Left renal pelvis (tissue), 4 donors: ENCODE data around the gene GLS. TPM values are rescaled to one million over a fixed set of nuclear protein-coding genes. Genes with fewer than 3 reads are reported as not detected.
"Not testable (repeated sequence)": the region's sequence is repeated elsewhere in the genome, so short reads cannot be mapped to it uniquely, and the experiment has no call there.

ENCODE experiments used
- DNase-seq, 4 donors: peaks; one replicate each; pipeline ENCODE4 v3.0.0-alpha.2; 2013; ENCODE audit warnings: low read depth in 4 of 4, low spot score in 3 of 4
- polyA plus RNA-seq, 4 donors: library from polyadenylated mRNA; unstranded; fragments of 120-200 nt; gene quantifications; one replicate each; pipeline ENCODE4 v1.2.1, GENCODE V29; 2013; ENCODE audit not compliant: insufficient read length in 4 of 4

Gene GLS
- polyA plus RNA-seq, 4 donors, result 82.9 to 313 (median 257) TPM

DNA sequence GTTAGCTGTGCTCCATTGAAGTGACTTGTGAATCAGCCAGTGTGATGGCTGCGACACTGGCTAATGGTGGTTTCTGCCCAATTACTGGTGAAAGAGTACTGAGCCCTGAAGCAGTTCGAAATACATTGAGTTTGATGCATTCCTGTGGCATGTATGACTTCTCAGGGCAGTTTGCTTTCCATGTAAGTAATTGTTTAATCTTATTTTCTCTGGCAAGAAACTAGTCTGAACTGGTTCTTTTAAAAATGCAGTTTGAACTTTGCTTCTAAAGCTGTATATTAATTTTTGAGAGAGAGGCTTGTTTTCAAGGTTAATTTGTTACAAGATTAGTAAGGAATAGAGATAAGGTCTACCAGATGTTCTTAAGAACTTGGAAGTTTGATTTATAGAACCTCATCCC lies 46.7 kb downstream of the GLS start:
- no peak for DNase-seq

GRCh38 chr2:190929919-190930318 lies 49.3 kb downstream of the GLS start:
- no peak for DNase-seq

- no peak for DNase-seq
These were observed 49.8 kb downstream of the GLS start for GRCh38 chr2:190930411-190930810.

GRCh38 chr2:190932514-190932913 lies 51.9 kb downstream of the GLS start:
- no peak for DNase-seq

DNA sequence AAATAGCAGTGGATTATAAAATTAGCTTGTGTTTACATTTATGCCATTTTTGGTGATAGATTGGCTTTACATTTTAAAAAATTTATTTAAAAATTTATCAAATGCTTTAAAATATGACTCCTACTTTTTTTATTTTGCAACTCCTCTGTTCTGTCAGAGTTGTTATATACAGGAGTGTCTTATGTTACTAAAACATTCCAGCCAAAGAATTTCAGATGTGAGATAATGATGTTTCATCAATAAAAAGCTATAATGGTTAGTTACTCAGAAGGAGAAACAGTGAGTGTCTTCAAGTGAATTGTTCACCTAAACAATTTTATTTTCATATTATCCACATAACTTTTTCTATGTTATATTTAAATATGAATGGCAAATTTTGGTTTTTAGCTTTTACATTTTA lies 52.7 kb downstream of the GLS start:
- no peak for DNase-seq

- no peak for DNase-seq
These were observed 54.4 kb downstream of the GLS start for GRCh38 chr2:190935054-190935453.

DNA sequence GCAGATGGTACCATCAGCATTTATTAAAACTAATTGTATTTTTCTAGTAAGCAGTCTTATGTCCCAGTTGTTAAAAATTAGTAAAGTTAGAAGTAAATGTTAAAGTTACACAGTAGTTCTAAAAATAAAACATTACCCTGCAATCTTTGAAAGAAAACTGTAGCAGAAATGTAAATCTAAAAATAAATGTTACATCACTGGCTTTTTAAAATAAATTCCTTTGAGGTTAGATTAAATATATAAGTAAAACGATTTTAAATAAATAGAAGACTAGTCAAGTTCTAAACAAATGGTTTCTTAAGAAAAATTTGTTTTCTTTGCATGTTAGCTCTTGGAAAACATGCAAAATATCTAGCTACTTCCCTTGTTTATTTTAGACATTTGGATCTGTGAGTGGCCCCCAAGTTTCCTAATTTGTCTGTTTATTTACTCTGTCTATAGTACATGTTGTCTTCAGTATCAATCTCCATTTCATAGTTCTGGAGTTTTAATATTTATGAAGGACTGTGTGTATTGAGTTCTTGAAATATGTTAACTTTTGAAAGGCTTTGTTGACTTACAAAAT lies 58.2 kb downstream of the GLS start:
- no peak for DNase-seq

DNA sequence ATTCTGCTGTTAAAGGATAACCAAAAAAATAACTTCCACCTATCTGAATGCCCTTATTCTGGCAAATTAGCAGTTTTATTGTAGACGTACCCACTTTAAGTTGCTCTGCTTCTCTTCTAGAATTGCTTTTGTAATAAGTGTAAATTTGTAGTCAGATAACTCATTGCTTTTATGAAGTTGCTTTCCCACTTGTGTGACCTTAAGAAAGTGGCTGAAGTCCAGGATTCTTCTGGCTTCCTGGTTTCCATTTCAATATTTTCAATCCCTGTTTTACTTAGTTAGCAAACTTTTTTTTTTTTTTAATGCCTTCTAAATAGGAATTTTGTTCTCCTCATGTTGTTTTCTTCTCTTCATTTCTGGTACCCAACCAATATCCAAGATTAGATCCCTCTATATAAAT lies 59.8 kb downstream of the GLS start:
- DNase-seq, result no peak

DNA sequence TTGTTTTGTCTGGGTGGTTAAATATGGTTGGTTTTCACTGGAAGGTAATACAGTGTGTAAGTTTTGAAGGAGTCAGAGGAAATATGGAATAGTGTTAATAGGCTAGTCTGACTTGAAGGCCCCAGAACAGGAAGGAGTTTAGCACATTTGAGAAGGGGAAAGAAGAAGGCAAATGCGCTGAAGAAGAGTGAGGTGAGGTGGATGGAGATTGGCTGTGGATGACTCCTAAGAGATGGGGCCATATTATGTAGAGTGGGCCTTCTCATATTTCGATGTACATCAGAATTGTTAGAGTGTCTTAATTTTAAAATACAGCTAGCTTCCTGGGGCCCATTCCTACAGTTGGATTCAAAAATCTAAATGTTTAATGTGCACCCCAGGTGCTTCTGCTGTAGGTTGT lies 61.0 kb downstream of the GLS start:
- no peak for DNase-seq

DNA sequence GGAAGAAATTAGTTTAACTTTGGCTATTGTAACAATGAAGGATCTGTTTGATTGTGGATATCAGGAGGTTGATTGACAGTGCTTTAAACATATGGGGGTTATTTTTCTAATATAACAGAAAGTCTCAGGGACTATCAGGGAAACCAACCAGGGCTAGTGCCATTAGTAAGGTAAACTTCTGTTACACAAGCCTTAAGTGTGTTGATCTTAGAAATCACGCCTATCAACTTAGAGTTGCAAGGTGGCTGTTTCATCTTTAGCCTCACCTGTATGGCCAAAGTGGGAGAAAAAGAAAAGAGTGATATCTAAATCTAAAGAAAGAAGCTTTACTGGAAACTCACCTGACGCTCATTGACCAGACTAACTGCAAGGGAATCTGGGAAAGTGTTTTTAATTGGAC lies 62.1 kb downstream of the GLS start:
- no peak for DNase-seq

- DNase-seq, result no peak
These were observed 63.1 kb downstream of the GLS start for GRCh38 chr2:190943706-190944105.

GRCh38 chr2:190947141-190947540 lies 66.5 kb downstream of the GLS start:
- DNase-seq, result no peak

- no peak for DNase-seq
These were observed 67.2 kb downstream of the GLS start for GRCh38 chr2:190947711-190948251.

DNA sequence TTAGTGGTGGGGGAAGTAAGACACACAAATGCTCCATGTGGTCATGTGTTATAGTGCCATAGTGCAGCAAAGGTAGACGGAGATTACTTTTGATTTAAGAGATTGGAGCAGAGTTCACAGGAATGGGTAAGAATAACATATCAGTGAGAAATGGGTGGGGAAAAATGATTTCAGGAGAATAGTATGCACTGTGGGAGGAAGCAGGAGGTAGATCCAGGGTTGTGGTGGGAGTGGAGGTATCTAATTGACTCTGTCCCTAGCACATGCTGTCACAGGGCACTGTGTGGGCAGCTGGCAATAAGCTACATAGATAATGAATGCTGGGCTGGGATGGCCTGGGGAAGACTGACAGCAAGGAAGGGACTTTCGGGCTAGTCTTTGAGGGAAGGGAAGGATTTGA lies 68.0 kb downstream of the GLS start:
- DNase-seq, result no peak

DNA sequence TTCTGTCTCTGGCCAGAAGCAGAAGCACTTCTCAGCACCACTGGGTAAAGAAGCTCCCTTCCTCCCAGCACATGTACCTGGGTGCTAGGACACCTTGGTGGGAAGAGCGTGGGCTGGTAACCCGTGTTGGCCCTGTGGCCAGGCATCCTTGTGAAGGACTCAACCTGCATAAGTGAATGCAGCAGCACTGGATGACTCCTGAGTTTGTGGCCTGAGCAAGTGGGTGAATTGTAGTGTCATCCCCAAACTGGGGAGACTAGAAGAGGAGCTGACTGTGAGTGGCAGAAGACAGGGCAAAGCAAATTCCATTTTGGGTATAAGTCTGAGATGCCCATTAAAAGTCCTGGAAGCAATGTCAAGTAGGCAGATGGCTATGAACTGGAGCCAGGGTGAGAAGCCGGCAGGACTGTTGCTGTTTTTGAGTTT lies 70.0 kb downstream of the GLS start:
- DNase-seq, result no peak

DNA sequence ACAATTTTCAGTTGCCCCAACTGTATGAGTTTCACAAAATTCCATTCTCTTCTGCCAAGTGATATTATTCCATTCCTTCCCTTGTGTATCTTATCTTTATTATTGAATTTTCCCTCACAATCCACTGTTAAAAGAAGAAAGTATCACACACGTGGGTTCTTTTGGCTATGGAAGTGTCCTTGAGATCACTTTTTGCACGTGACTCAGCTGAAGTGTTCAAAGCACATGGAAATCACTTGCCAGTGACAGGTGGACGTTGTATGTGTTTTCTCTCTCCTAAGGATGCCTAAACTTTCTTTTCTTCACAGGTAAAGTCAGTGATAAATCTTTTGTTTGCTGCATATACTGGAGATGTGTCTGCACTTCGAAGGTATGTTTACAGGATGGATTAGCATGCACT lies 72.6 kb downstream of the GLS start:
- no peak for DNase-seq

- no peak for DNase-seq
These were observed 79.5 kb downstream of the GLS start for GRCh38 chr2:190959911-190960788.

GRCh38 chr2:190961117-190961516 lies 80.5 kb downstream of the GLS start:
- DNase-seq, result not testable (repeated sequence)

- DNase-seq, result no peak
These were observed 81.4 kb downstream of the GLS start for GRCh38 chr2:190961918-190962487.

GRCh38 chr2:190963088-190963487 lies 82.5 kb downstream of the GLS start:
- no peak for DNase-seq

DNA sequence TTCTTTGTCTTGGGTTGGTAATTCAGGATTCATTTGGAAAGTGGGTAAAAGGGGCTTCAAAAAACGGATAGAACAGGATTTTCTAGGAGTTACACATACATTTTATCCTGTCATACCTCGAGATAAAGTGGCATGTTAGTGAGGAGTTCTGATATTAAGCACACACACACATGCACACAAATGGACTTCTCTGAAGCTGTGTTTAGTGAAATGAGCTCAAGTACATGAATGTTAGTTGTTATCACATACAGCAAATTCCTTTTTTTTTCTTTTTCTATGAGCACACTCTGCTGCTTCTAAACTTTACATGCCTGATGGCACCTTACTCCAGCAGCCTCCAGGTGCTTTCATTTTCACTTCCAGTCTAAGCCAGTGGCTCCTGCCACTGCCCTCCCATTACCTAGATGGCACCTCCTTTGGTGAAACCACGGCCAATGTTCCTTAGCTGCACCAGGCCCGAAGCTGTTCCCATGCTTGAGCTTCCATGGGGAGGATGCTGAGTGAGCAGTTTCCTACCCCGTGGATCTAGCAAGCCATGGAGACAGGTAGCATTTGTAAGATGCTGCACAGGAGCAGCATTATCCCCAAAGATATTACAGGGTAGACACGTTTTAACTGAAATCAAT lies 83.7 kb downstream of the GLS start:
- DNase-seq, result no peak
